HL-60 (cell line): Measurements from ENCODE around the gene FBLN1.
"Not testable (repeated sequence)": the region's sequence is repeated elsewhere in the genome, so short reads cannot be mapped to it uniquely, and the experiment has no call there.

Experiments
- GABPA ChIP-seq: IDR thresholded peaks from 2 replicates; pipeline ENCODE4 v1.6.1; 2012; ENCODE audit warnings: low read depth
- POLR2AphosphoS5 ChIP-seq: IDR thresholded peaks from 2 replicates; pipeline ENCODE4 v1.6.1; 2012; ENCODE audit warnings: low read depth
- TF ChIP-seq, protein P1 (sequence below): IDR thresholded peaks from one replicate; pipeline ENCODE4 v1.5.1; 2011; ENCODE audit warnings: low read length, control low read depth, inconsistent platforms; ENCODE audit not compliant: insufficient read depth

GRCh38 chr22:45608045-45608444, 105.4 kb downstream of the FBLN1 start:
- TF ChIP-seq POLR2AphosphoS5, GABPA: not testable (repeated sequence)
- TF ChIP-seq, protein P1, sequence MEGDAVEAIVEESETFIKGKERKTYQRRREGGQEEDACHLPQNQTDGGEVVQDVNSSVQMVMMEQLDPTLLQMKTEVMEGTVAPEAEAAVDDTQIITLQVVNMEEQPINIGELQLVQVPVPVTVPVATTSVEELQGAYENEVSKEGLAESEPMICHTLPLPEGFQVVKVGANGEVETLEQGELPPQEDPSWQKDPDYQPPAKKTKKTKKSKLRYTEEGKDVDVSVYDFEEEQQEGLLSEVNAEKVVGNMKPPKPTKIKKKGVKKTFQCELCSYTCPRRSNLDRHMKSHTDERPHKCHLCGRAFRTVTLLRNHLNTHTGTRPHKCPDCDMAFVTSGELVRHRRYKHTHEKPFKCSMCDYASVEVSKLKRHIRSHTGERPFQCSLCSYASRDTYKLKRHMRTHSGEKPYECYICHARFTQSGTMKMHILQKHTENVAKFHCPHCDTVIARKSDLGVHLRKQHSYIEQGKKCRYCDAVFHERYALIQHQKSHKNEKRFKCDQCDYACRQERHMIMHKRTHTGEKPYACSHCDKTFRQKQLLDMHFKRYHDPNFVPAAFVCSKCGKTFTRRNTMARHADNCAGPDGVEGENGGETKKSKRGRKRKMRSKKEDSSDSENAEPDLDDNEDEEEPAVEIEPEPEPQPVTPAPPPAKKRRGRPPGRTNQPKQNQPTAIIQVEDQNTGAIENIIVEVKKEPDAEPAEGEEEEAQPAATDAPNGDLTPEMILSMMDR: not testable (repeated sequence)
